GM19463 (cell line): ENCODE results near the gene DBP.

Source experiments
- ATAC-seq: cut with Tn5 transposase; IDR thresholded peaks from one replicate; pipeline ENCODE4 v1.9.1; 2021; ENCODE audit warnings: mild to moderate bottlenecking, moderate library complexity; ENCODE audit not compliant: unreplicated experiment

Gene DBP

GRCh38 chr19:48613852-48614435, 23.2 kb downstream of the DBP start:
- no peak for ATAC-seq

- no peak for ATAC-seq
Observed at GRCh38 chr19:48613024-48613851, 23.9 kb downstream of the DBP start.

GRCh38 chr19:48611872-48612271, 25.3 kb downstream of the DBP start:
- ATAC-seq, result no peak

GRCh38 chr19:48609571-48610108, 27.5 kb downstream of the DBP start:
- ATAC-seq, result no peak

- ATAC-seq, result no peak
Observed at GRCh38 chr19:48608798-48609263, 28.3 kb downstream of the DBP start.

GRCh38 chr19:48607359-48607755, 29.8 kb downstream of the DBP start:
- ATAC-seq, result no peak

- ATAC-seq, result no peak
Observed at GRCh38 chr19:48606463-48607358, 30.5 kb downstream of the DBP start, which contains the start of gene SPACA4. Gene SPACA4 (plus strand): TSS chr19:48606742. CDS start chr19:48606979, 237 bp downstream.

- no peak for ATAC-seq
Observed at GRCh38 chr19:48603850-48604249, 33.3 kb downstream of the DBP start.

- ATAC-seq, result no peak
Observed at GRCh38 chr19:48603449-48603848, 33.7 kb downstream of the DBP start.

GRCh38 chr19:48603001-48603400, 34.2 kb downstream of the DBP start:
- no peak for ATAC-seq

- ATAC-seq, result no peak
Observed at GRCh38 chr19:48600679-48601417, 36.3 kb downstream of the DBP start.

- no peak for ATAC-seq
Observed at GRCh38 chr19:48598996-48599700, 38.0 kb downstream of the DBP start.

- ATAC-seq, result no peak
Observed at GRCh38 chr19:48596679-48597465, 40.3 kb downstream of the DBP start.

GRCh38 chr19:48596237-48596636, 40.9 kb downstream of the DBP start:
- no peak for ATAC-seq

GRCh38 chr19:48595833-48596232, 41.3 kb downstream of the DBP start:
- no peak for ATAC-seq

GRCh38 chr19:48595171-48595570, 42.0 kb downstream of the DBP start:
- no peak for ATAC-seq

GRCh38 chr19:48591021-48591420, 46.2 kb downstream of the DBP start:
- no peak for ATAC-seq

- no peak for ATAC-seq
Observed at GRCh38 chr19:48588670-48589401, 48.3 kb downstream of the DBP start.
